Neural cell (in vitro differentiated cells): ENCODE data around the gene TK2.

ENCODE experiments used
- CTCF ChIP-seq: fragments of 450-650 bp; IDR thresholded peaks from 2 replicates; pipeline ENCODE4 v1.5.1; 2014; ENCODE audit warnings: antibody characterized with exemption, mild to moderate bottlenecking, moderate library complexity; ENCODE audit not compliant: poor library complexity, severe bottlenecking
- EP300 ChIP-seq: fragments of 450-650 bp; conservative IDR thresholded peaks from 2 replicates; pipeline ENCODE4 v1.6.1; 2014; ENCODE audit warnings: antibody characterized with exemption, mild to moderate bottlenecking, moderate library complexity; ENCODE audit not compliant: poor library complexity, severe bottlenecking
- MXI1 ChIP-seq: fragments of 450-650 bp; conservative IDR thresholded peaks from 2 replicates; pipeline ENCODE4 v1.6.1; 2014; ENCODE audit warnings: antibody characterized with exemption, mild to moderate bottlenecking; ENCODE audit not compliant: poor library complexity, severe bottlenecking
- POLR2AphosphoS5 ChIP-seq: IDR thresholded peaks from 2 replicates; pipeline ENCODE4 v1.6.1; 2012
- RAD21 ChIP-seq: fragments of 450-650 bp; conservative IDR thresholded peaks from 2 replicates; pipeline ENCODE4 v1.6.1; 2014; ENCODE audit warnings: antibody characterized with exemption, mild to moderate bottlenecking, moderate library complexity
- SMC3 ChIP-seq: fragments of 450-650 bp; conservative IDR thresholded peaks from 2 replicates; pipeline ENCODE4 v1.6.1; 2014; ENCODE audit warnings: antibody characterized with exemption, mild to moderate bottlenecking, moderate library complexity; ENCODE audit not compliant: poor library complexity
- TAF1 ChIP-seq: IDR thresholded peaks from 2 replicates; pipeline ENCODE4 v1.6.1; 2012; ENCODE audit warnings: low read depth

- TF ChIP-seq CTCF (no peak), MXI1 (no peak), TAF1 (no peak), SMC3 (no peak), RAD21 (no peak), EP300 (no peak), POLR2AphosphoS5 (no peak)
Measured at GRCh38 chr16:66476328-66477027, 73.4 kb downstream of the TK2 start.
